GM23338 (cell line): ENCODE data around the gene COBL.

Experiments
- JUNB ChIP-seq: IDR thresholded peaks from one replicate; pipeline ENCODE4 v1.6.1; 2016; ENCODE audit warnings: antibody characterized with exemption; ENCODE audit not compliant: unreplicated experiment
- TF ChIP-seq, protein P1 (sequence below), 2 experiments: fragments of 200-600 bp in 1 of 2; sonication (generic) in 1 of 2; conservative IDR thresholded peaks; 2 replicates each; pipeline versions ENCODE4 v1.5.1 to v1.6.1; 2016 to 2017; ENCODE audit warnings: antibody characterized with exemption in 2 of 2, low read depth in 2 of 2, mild to moderate bottlenecking in 2 of 2, moderate library complexity in 1 of 2

DNA sequence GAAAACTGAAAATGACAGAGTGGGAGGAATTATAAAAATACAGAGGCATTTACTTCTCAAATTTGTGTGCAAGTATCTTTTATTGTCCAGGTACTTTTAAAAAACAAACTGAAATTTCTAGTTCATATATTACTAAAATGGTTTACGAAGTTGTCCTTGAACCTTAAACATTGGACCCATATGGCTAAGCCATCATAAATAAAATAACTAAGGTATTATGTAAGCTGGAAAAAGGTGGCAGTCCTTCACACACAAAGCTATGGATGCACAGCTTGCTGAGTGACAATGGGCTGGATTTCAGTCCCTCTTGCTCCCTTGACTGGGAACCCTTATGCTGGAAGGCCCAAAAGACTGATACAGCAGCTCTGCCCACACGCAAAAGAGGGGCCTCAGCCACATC lies 66.1 kb downstream of the COBL start:
- TF ChIP-seq, protein P1, sequence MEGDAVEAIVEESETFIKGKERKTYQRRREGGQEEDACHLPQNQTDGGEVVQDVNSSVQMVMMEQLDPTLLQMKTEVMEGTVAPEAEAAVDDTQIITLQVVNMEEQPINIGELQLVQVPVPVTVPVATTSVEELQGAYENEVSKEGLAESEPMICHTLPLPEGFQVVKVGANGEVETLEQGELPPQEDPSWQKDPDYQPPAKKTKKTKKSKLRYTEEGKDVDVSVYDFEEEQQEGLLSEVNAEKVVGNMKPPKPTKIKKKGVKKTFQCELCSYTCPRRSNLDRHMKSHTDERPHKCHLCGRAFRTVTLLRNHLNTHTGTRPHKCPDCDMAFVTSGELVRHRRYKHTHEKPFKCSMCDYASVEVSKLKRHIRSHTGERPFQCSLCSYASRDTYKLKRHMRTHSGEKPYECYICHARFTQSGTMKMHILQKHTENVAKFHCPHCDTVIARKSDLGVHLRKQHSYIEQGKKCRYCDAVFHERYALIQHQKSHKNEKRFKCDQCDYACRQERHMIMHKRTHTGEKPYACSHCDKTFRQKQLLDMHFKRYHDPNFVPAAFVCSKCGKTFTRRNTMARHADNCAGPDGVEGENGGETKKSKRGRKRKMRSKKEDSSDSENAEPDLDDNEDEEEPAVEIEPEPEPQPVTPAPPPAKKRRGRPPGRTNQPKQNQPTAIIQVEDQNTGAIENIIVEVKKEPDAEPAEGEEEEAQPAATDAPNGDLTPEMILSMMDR (conservative IDR thresholded peaks at IDR 0.05; ENCODE audit: low read depth in 2 of 2): no peak
- TF ChIP-seq JUNB: no peak
